ENCODE data around the gene RASA4B. TPM values are rescaled to one million over a fixed set of nuclear protein-coding genes. Genes with fewer than 3 reads are reported as not detected.
A peak's percentile ranks its signal among the peaks of the same experiment; 100 is the strongest.
"Not testable (repeated sequence)": the region's sequence is repeated elsewhere in the genome, so short reads cannot be mapped to it uniquely, and the experiment has no call there.

RASA4B gene
- total and polyA plus RNA-seq, 2 experiments from 2014 or later = 1.0 to 1.1 TPM

DNA sequence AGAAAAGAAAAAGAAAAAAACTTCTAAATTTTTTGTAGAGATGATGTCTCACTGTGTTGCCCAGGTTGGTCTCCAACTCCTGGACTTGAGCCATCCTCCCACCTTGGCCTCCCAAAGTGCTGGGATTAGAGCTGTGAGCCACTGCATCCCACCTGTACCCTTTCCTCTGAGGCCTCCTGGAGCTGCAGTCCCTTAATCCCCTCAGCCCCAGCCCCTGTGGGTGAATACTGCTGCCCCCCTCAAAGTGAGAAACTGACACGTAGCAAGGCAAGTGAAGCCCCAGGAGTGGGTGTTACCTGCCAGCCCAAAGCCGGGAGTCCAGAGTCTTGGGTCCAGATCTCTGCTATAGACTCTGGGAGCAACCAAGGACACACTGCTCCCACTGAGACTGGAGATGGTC lies 7.2 kb upstream of the RASA4B start:
- H3K27me3 ChIP-seq (replicated peaks; ENCODE audit: insufficient read depth); H3K36me3 ChIP-seq (ENCODE audit: low read depth); H4K20me1 ChIP-seq (ENCODE audit: insufficient read depth); H3K9me2 ChIP-seq (ENCODE audit: insufficient read depth); H3K4me2 ChIP-seq (ENCODE audit: unreplicated experiment); H3K79me2 ChIP-seq (ENCODE audit: insufficient read depth); H3K9ac ChIP-seq; H3F3A ChIP-seq (ENCODE audit: insufficient read depth); H3K4me3 ChIP-seq; H3K4me1 ChIP-seq (ENCODE audit: insufficient read depth); H3K27ac ChIP-seq; H3K9me3 ChIP-seq (ENCODE audit: low read depth); DNase-seq; H2AFZ ChIP-seq; in situ Hi-C loops (cut with MboI): not testable (repeated sequence)
- WGBS, 2 experiments (ENCODE audit: low coverage in 1 of 2, low lambda C conversion rate in 2 of 2, missing lambda C conversion rate in 2 of 2) = 57% methylated on average over 1 of the region's 2 CpGs; no CpG with 5 or more reads in 1 of the 2 experiments

DNA sequence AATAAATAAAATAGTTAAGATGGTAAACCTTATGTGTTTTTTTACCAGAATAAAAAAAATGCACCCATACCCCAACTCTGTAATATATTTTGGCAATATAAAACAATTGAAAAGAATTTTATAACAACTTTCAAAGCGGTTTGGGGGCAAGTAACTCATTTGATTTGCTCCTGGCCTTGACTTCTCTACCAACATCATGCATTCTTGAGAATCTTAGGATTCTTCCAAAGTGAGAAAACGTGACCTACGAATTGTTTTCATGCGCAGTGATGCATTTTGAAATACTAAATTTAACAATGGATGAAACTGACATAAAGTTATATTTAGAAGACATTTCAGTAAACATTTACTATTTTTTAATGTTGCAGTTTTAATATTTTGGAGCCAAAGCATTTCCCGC lies 3.2 kb upstream of the RASA4B start:
- 63 to 66% methylated on average over 4 of the region's 5 CpGs for WGBS, 2 experiments (ENCODE audit: low coverage in 1 of 2, low lambda C conversion rate in 2 of 2, missing lambda C conversion rate in 2 of 2)
- H3K4me1 ChIP-seq (ENCODE audit: insufficient read depth); H3K9ac ChIP-seq; H3K4me3 ChIP-seq; H3K79me2 ChIP-seq (ENCODE audit: insufficient read depth); H3K9me3 ChIP-seq (ENCODE audit: low read depth); H3K4me2 ChIP-seq (ENCODE audit: unreplicated experiment); H4K20me1 ChIP-seq (ENCODE audit: insufficient read depth); H3K9me2 ChIP-seq (ENCODE audit: insufficient read depth); H3F3A ChIP-seq (ENCODE audit: insufficient read depth); H3K27me3 ChIP-seq (replicated peaks; ENCODE audit: insufficient read depth); H3K27ac ChIP-seq; in situ Hi-C loops (cut with MboI); H3K36me3 ChIP-seq (ENCODE audit: low read depth); DNase-seq; H2AFZ ChIP-seq: not testable (repeated sequence)

DNA sequence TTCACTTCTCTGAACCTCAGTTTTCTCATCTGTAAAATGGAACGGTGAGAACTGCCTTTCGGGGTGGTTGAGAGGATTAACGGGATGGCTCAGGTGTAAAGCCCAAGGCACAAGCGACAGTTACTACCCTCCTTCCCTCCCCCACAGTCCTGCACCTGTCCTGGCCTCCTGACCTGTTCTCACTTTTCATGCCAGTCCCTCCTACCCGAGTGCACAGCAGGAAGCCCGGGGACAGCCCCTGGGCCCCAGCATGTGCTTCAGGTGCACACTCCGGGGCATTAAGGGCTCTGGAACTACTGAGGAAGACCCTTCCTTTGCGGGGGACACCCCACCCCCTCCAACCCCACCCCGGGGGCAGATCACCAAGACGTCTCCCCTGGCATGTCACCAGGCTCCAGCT lies 626 bp downstream of the RASA4B start:
- in situ Hi-C loops (cut with MboI); H3K4me1 ChIP-seq (ENCODE audit: insufficient read depth); H3K9me2 ChIP-seq (ENCODE audit: insufficient read depth); H3K9ac ChIP-seq; H3F3A ChIP-seq (ENCODE audit: insufficient read depth); H4K20me1 ChIP-seq (ENCODE audit: insufficient read depth); H3K79me2 ChIP-seq (ENCODE audit: insufficient read depth); H3K4me3 ChIP-seq; H3K9me3 ChIP-seq (ENCODE audit: low read depth); H3K36me3 ChIP-seq (ENCODE audit: low read depth); H2AFZ ChIP-seq; H3K4me2 ChIP-seq (ENCODE audit: unreplicated experiment); H3K27me3 ChIP-seq (replicated peaks; ENCODE audit: insufficient read depth); H3K27ac ChIP-seq; DNase-seq: not testable (repeated sequence)
- no CpG with 5 or more reads among the region's 10 CpGs for WGBS, 2 experiments (ENCODE audit: low coverage in 1 of 2, low lambda C conversion rate in 2 of 2, missing lambda C conversion rate in 2 of 2)

DNA sequence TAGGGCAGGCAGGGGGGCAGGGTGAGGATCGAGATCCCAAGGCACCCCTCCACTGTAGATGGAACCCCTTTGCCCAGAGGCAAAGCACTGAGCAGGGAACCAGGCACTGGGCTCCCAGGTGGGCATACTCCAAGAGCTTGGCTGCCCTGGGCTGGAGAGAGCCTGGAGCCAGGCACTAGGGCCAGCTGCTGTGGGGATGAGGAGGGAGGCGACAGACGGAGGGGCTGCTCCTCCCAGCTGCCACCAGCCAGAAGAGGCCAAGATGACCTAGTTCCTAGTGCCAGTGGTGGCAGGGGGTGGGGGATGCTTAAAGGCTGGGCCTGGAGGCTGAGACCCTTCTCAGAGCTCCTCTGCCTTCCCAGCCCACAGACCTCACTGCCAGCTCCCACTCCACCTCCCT lies 1.7 kb downstream of the RASA4B start:
- H3F3A ChIP-seq (ENCODE audit: insufficient read depth); DNase-seq; H3K4me2 ChIP-seq (ENCODE audit: unreplicated experiment); H3K9me3 ChIP-seq (ENCODE audit: low read depth); H3K79me2 ChIP-seq (ENCODE audit: insufficient read depth); H3K4me3 ChIP-seq; H3K9ac ChIP-seq; H4K20me1 ChIP-seq (ENCODE audit: insufficient read depth); H2AFZ ChIP-seq; H3K36me3 ChIP-seq (ENCODE audit: low read depth); H3K4me1 ChIP-seq (ENCODE audit: insufficient read depth); in situ Hi-C loops (cut with MboI); H3K9me2 ChIP-seq (ENCODE audit: insufficient read depth); H3K27ac ChIP-seq; H3K27me3 ChIP-seq (replicated peaks; ENCODE audit: insufficient read depth): not testable (repeated sequence)
- no CpG with 5 or more reads among the region's 3 CpGs for WGBS, 2 experiments (ENCODE audit: low coverage in 1 of 2, low lambda C conversion rate in 2 of 2, missing lambda C conversion rate in 2 of 2)

DNA sequence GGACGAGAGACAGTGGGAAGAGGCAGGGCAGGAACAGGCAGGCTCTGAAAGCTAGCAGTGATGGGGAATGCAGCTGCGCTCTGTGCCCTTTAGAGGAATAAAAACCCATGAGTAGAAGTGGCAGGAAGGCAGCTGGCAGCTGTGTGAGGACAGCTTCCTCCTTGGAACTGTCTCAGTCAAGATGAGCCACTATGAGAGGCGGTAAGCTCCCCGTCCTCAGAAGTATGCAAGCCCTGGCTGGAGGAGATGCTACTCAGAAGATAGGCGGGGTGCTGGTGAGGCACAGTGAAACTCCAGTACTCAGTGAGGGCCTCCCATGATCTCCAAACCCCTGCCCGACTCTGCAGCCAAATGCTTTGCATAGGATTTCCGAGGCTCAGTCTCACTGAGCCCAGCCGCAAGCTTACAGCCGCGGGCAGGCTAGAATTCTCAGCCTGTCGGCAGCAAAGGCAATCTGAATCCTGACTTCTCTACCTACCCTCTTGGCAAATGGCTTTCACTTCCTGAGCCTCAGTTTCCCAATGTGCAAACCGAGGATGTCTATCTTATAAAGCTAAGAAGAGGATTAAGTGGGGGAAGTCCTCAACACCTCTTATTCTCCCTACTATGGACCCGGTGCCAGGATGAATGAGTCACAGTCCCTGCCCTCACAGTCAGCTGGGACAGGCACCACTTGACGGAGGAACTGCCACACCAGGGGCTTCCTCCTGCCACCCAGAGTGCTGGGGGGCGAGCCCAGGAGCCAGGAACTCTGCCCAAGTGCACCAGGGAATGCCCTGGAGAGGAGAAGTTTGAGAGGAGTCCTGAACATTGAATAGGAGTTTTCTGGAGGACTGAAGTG lies 2.5 kb downstream of the RASA4B start:
- H2AFZ ChIP-seq; H3K4me3 ChIP-seq; H4K20me1 ChIP-seq (ENCODE audit: insufficient read depth); H3F3A ChIP-seq (ENCODE audit: insufficient read depth); H3K27ac ChIP-seq; H3K9me3 ChIP-seq (ENCODE audit: low read depth); H3K4me1 ChIP-seq (ENCODE audit: insufficient read depth); H3K79me2 ChIP-seq (ENCODE audit: insufficient read depth); DNase-seq; H3K4me2 ChIP-seq (ENCODE audit: unreplicated experiment); H3K27me3 ChIP-seq (replicated peaks; ENCODE audit: insufficient read depth); H3K36me3 ChIP-seq (ENCODE audit: low read depth); H3K9ac ChIP-seq; in situ Hi-C loops (cut with MboI); H3K9me2 ChIP-seq (ENCODE audit: insufficient read depth): not testable (repeated sequence)
- WGBS, 2 experiments (ENCODE audit: low coverage in 1 of 2, low lambda C conversion rate in 2 of 2, missing lambda C conversion rate in 2 of 2) = no CpG with 5 or more reads among the region's 15 CpGs

DNA sequence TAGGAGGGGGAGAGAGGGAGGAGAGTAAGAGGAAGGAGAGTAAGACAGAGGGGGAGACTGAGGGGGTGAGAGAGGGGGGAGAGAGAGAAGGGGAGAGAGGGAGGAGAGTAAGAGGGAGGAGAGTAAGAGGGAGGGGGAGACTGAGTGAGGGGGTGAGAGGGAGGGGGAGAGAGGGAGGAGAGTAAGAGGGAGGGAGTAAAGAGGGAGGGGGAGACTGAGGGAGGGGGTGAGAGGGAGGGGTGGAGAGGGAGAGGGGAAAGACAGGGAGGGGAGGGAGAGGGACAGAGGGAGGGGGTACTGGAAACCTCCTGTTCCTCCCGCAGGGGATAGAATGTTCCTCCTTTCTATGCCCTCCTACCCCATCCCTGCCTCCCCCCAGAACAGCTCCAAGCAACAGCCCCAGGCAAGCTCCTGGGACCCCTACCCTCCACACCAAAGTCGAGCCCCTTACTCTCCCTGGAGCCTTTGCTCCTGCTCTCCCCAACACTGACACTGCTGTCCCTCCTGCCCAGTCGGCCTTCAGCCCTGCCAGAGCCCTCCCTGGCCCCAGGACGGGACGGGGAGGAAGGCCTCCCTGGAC lies 4.8 kb downstream of the RASA4B start:
- H3K9me2 ChIP-seq (ENCODE audit: insufficient read depth); H3K79me2 ChIP-seq (ENCODE audit: insufficient read depth); H3K4me3 ChIP-seq; H3K9ac ChIP-seq; H3K9me3 ChIP-seq (ENCODE audit: low read depth); H4K20me1 ChIP-seq (ENCODE audit: insufficient read depth); H2AFZ ChIP-seq; H3K4me1 ChIP-seq (ENCODE audit: insufficient read depth); in situ Hi-C loops (cut with MboI); H3K4me2 ChIP-seq (ENCODE audit: unreplicated experiment); H3K27ac ChIP-seq; H3K27me3 ChIP-seq (replicated peaks; ENCODE audit: insufficient read depth); H3K36me3 ChIP-seq (ENCODE audit: low read depth); H3F3A ChIP-seq (ENCODE audit: insufficient read depth): not testable (repeated sequence)
- 66 to 100% methylated on average over 1 to 4 of the region's 5 CpGs for WGBS, 2 experiments (ENCODE audit: low coverage in 1 of 2, low lambda C conversion rate in 2 of 2, missing lambda C conversion rate in 2 of 2)
- peak; percentile 7 for DNase-seq

DNA sequence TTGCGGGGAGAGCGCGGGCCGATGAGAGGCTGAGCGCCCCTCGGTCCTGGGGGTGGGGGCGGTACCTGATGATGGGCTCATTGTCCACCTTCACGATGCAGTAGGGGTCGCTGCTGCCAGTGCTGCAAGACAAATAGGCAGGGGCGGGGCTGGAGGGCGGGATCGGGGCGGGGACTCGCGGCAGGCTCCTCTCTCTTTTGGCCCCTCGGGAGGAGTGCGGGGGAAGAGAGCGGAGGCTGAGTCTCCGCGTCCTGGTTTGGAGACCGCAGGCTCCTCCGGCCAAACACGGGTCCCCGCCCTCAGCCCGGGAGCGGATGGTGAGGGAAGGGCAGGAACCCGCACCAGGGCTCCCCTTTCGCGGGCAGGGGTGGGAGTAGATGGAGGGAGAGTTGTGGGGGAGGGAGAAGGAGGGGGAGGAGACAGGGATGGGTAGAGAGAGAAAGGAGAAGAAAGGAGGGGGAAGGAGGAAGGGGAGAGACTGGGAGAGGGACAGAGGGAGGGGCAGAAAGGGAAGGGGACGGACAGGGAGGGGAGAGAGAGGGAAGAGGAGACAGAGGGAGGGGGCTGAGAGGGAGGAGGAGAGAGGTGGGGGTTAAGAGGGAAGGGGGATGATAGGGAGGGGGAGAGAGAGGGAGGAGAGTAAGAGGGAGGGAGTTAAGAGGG lies 5.6 kb downstream of the RASA4B start:
- H3K36me3 ChIP-seq (ENCODE audit: low read depth); H2AFZ ChIP-seq; H3K9ac ChIP-seq; in situ Hi-C loops (cut with MboI); H3K9me2 ChIP-seq (ENCODE audit: insufficient read depth); H3K4me2 ChIP-seq (ENCODE audit: unreplicated experiment); DNase-seq; H3F3A ChIP-seq (ENCODE audit: insufficient read depth); H4K20me1 ChIP-seq (ENCODE audit: insufficient read depth); H3K27ac ChIP-seq; H3K4me1 ChIP-seq (ENCODE audit: insufficient read depth); H3K79me2 ChIP-seq (ENCODE audit: insufficient read depth); H3K9me3 ChIP-seq (ENCODE audit: low read depth); H3K27me3 ChIP-seq (replicated peaks; ENCODE audit: insufficient read depth); H3K4me3 ChIP-seq: not testable (repeated sequence)
- WGBS, 2 experiments (ENCODE audit: low coverage in 1 of 2, low lambda C conversion rate in 2 of 2, missing lambda C conversion rate in 2 of 2) = no CpG with 5 or more reads among the region's 30 CpGs
